HG03342 (cell line): Measurements from ENCODE around the gene ZSWIM7.
"Not testable (repeated sequence)": the region's sequence is repeated elsewhere in the genome, so short reads cannot be mapped to it uniquely, and the experiment has no call there.

Experiments
- ATAC-seq: cut with Tn5 transposase; IDR thresholded peaks from one replicate; pipeline ENCODE4 v1.9.1; 2021; ENCODE audit warnings: mild to moderate bottlenecking, moderate library complexity; ENCODE audit not compliant: unreplicated experiment

ZSWIM7 gene

DNA sequence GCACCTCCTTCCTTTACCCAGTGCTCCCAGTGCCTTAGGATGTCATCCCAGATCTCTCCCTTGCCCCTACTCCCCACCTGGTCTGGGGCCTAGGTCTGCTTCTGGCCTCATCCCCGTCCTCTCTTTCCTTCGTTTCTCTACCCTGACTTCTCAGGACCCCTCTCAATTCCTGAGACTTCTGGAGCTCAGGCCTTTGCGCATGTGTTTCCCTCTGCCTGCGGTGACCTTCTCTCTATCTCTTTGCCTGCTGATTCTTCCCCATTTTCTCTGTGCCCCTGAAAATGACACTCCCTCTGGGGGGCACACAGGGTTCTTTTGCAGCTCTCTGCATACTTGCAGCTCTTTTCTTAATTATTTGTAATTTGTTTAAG is 41.0 kb downstream of the ZSWIM7 start:
- ATAC-seq, result no peak

DNA sequence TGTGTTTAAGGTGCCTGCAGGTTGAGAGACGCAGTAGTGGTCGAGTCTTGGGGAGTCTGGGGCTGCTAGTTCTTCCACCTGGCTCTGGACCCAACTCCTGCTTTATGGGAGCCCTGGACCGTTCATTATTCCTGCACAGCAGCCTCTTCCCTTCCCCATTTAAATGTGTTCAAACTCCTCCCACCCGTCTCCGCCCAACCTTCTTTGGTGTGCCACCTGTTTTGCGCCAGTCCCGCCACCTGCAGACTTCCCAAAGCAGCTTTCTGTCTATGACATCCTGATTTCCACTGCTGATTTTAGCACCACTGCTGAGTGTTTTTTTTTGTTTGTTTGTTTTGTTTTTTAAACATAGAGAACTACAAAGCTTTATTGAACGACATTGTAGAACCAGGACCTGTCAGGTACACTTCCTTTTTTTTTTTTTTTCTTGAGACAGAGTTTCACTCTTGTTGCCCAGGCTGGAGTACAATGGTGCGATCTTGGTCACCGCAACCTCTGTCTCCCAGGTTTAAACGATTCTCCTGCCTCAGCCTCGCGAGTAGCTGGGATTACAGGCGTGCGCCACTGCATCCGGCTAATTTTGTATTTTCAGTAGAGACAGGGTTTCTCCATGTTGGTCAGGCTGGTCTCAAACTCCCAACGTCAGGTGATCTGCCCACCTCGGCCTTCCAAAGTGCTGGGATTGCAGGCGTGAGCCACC is 41.7 kb downstream of the ZSWIM7 start:
- ATAC-seq, result no peak

DNA sequence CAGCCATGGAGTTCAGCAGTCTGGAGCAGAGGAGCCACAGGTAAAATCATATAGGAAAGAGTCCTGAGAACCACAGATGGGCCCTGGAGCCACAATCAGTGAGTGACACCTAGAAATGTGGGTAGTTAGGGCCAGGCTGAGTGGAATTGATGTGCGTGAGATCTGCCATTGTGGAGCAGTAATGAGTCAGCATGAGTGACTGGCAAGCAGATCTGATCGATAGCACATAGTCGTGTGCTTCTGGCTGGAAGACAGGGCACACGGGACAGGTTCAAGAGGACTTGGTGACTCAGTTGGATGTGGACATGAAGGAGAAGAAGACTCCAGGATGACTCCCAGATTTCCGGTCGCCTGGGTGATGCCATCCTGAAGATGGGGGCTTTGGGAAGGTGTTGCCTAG is 42.3 kb downstream of the ZSWIM7 start:
- ATAC-seq, result no peak

- no peak for ATAC-seq
These were observed 43.5 kb downstream of the ZSWIM7 start for GRCh38 chr17:15955793-15956541.

DNA sequence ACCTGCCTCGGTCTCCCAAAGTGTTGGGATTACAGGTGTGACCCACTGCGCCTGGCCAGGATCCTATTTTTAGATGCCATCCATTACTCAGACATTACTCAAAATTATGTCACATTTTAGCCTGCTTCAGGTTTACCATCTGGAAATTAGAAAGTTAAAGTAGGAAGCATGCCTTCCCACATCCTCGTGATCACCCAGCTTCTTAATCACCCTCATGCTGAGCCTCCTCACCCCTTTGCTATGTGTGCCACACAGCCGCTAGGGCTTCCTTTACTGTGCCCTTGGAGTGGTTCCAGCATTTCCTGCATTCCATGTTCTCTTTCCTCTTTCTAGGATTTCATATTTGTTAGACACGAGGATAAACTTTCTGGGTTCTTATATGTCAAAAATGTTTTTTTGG is 45.3 kb downstream of the ZSWIM7 start:
- no peak for ATAC-seq

GRCh38 chr17:15952916-15953790 is 46.4 kb downstream of the ZSWIM7 start:
- no peak for ATAC-seq

DNA sequence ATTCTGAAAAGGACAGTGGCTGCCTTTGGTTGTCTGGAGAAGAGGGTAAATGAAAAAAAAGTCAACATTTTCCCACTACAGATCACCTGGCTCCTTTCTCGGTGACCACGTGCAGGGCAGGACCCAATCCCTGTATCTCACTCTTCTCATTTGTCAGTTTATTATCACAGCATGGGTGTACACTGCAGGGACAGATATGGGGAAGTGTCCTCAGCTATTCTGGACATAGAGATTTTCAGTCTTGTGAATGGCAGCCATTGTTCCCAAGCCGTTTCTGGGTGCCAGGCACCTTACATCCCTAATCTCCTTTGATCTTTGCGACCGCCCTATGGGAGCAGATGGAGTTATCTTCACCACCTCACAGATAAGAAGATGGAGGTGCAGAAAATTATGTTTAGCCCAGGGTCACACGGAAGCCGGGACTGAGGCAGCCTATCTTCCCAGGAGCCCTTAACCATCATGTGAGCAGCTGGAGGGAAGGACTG is 47.4 kb downstream of the ZSWIM7 start:
- ATAC-seq, result no peak

GRCh38 chr17:15951368-15952047 is 48.0 kb downstream of the ZSWIM7 start:
- no peak for ATAC-seq

DNA sequence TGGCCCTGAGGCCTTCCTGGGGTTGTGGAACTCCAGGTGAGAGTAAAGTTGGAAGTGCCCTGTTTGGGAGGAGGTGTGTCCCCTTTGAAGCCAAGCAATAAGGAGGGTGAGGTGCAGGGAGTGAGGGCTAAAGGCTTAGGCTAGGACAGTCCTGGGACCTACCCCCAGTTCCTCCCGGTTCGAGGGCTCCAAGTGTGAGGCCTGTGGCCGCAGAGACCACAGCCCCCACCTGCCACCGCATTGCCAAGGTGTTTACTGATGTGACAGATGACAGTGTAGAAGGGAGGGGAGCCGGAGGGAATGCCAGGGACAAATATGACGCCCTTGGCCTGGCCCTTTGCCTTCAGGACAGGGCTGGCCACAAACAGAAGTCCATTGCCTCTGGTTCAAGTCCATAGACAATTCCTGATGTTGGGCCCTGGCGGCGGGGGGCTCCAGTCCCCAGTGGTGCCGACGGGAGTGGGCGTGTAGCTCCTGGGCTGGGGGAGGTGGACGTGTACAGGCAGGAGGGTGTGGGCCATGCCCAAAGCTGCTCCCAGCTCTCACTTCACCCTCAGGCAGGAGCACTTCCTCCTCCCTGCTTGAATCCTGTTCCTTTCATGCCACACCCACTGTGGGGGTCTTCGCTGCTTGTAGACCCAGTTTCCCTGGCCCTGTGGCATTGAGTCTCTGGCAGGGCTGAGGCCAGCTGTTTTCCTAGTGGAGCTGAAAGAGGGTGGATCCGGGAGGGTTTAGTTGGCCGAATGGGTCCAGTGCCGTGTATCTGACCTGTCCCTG is 51.3 kb downstream of the ZSWIM7 start:
- ATAC-seq, result no peak

- ATAC-seq, result no peak
These were observed 52.2 kb downstream of the ZSWIM7 start for GRCh38 chr17:15947271-15947670.

DNA sequence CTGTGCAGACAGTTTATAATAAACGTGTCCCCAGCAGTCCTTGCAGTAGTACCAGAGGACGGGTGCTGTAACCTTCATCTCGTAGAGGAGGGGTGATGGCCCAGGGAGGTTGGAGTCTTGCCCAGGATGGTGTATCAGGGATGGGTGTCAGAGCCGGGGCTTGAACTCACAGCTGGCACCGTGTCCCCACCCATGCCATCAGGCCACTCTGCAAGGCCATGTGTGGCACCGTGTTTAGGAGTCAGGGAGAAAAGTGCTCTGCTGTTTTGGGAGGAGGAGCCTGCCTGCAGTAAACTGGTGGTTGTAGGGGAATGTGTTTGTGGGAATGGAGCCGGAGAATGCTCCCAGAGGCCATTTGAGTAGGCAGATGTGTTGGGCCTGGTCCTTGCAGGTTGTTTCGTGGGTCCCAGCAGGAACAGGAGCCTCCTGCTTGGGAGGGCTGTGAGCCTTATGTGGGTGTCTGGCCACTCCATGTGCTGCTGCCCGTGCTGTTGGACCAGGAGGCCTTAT is 52.8 kb downstream of the ZSWIM7 start:
- ATAC-seq, result no peak

DNA sequence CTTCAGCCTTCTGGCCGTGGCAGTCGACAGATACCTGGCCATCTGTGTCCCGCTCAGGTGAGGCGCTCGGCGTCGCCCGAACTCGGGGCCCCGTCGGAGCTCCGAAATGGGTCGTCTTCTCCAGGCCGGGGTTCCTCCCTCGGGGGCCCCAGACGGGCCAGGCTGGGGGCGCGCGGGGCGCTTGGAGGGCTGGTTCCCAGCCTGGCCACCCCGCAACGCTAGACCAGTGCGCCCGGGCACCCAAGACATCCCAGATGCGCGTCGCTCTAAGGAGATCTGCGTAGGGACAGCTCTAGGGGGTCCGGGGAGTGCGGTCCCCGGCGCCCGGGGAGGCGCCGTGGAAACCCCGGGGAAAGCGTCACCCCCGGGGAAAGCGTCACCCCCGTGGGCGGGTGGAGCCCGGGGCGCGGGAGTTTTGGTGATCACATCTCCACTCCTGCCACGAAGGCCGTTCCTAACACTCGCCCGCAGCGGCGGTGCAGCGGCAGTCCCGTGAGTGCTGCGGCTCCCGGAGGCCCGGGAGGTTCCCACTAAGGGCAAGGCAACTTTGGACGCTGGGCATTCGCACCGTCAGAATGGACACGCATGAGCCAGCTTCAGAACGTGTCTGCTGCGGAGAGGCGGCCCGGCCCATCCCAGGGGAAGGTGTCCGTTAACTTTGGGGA is 53.8 kb downstream of the ZSWIM7 start:
- no peak for ATAC-seq

DNA sequence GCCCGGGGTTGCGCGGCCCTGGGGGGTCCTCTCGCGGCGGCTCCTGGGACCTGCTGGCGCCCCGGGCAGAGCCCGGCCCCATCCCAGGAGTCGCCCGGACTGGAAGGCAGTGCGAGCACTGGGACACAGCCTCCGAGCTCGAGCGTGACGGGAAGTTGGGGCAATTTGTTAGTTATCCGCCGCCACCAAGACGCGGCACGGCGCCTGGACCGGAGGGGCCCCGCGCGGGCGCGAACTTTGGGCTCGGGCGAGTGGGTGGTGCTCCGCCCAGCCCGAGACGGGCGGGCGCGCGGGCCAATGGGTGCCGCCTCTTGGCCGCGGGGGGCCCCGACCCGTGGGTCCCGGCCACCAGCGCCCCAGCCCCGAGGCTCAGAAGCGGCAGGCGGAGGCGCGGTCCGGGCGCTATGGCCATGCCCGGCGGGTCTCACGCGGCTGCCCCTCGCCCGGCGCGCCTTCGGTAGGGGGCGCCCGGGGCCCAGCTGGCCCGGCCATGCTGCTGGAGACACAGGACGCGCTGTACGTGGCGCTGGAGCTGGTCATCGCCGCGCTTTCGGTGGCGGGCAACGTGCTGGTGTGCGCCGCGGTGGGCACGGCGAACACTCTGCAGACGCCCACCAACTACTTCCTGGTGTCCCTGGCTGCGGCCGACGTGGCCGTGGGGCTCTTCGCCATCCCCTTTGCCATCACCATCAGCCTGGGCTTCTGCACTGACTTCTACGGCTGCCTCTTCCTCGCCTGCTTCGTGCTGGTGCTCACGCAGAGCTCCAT is 54.6 kb downstream of the ZSWIM7 start, which contains the start of gene ADORA2B:
Gene ADORA2B, plus strand, starts transcription at position 372 of the 768 bp plus-strand sequence. Its CDS starts 119 bp downstream, at position 491.
- ATAC-seq, result no peak

GRCh38 chr17:15943971-15944758 is 55.3 kb downstream of the ZSWIM7 start:
- no peak for ATAC-seq

DNA sequence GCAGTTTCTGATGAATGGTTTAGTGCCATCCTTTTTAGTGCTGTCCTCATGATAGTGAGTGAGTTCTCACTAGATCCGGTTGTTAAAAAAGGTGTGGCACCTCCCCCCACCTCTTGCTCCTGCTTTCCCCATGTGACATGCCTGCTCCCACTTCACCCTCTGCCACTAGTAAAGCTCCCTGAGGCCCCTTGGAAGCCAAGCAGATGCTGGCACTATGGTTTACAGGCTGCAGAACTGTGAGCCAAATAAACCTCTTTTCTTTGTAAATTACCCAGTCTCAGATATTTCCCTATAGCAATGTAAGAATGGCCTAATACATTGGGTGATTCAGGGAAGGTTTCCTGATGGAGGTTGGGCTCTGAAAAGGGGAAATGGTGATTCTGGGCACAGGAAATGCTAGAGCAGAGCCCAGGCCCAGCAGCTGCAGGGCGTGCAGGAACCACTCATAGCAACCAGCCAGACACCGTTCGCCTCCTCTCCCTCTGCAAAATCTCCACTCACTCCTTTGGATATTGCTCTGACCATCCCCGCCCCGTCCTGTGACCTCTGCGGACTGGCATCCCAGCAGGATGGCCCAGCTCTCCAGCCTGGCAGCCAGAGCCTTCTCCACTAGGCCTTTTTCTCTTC is 57.2 kb downstream of the ZSWIM7 start:
- ATAC-seq, result no peak

- no peak for ATAC-seq
These were observed 57.7 kb downstream of the ZSWIM7 start for GRCh38 chr17:15941781-15942180.

GRCh38 chr17:15936481-15936880 is 63.0 kb downstream of the ZSWIM7 start:
- ATAC-seq, result not testable (repeated sequence)
